Measurements from ENCODE around the gene PARD3.

Gene PARD3

GRCh38 chr10:34816085-34816496 lies 995 bp upstream of the PARD3 start:
- H3K4me3 Mint-ChIP-seq = peak overlapping the region; percentile 54 to 59
- no peaks in the 10 kb centered on the region for H3K36me3 Mint-ChIP-seq (ENCODE audit: insufficient read depth)
- no peak for ATAC-seq (replicated peaks)
- DNase-seq = no peak
- H3K27me3 Mint-ChIP-seq = peaks cover 46 to 68% of the 10 kb centered on the region in 2 donors
- no peak overlapping the region for H3K27ac Mint-ChIP-seq
- peaks cover 4 to 7% of the 10 kb centered on the region in 2 donors for H3K4me1 Mint-ChIP-seq (ENCODE audit: low read depth in 2 of 2)
- H3K9me3 Mint-ChIP-seq = no peaks in the 10 kb centered on the region

- Mint-ChIP-seq H3K9me3 (no peaks in the 10 kb centered on the region), H3K27me3 (peaks cover 48 to 78% of the 10 kb centered on the region in 2 donors)
Measured at GRCh38 chr10:34814913-34815184, 247 bp downstream of the PARD3 start.

GRCh38 chr10:34814223-34814912 lies 728 bp downstream of the PARD3 start:
- Mint-ChIP-seq H3K27ac (no peak overlapping the region), H3K4me1 (ENCODE audit: low read depth in 2 of 2) (peaks cover 4 to 7% of the 10 kb centered on the region in 2 donors), H3K27me3 (peaks cover 48 to 78% of the 10 kb centered on the region in 2 donors), H3K4me3 (peak overlapping the region in 1 of 2 donors; percentile 39), H3K9me3 (no peaks in the 10 kb centered on the region), H3K36me3 (ENCODE audit: insufficient read depth) (no peaks in the 10 kb centered on the region)
- DNase-seq = no peak
- ATAC-seq (replicated peaks) = no peak

More at GRCh38 chr10:34814913-34815184, 247 bp downstream of the PARD3 start:
- peaks cover 4 to 7% of the 10 kb centered on the region in 2 donors for H3K4me1 Mint-ChIP-seq (ENCODE audit: low read depth in 2 of 2)
- H3K4me3 Mint-ChIP-seq = no peak overlapping the region
- H3K36me3 Mint-ChIP-seq (ENCODE audit: insufficient read depth) = no peaks in the 10 kb centered on the region
- ATAC-seq (replicated peaks) (no peak), DNase-seq (no peak)
- H3K27ac Mint-ChIP-seq = no peak overlapping the region

DNA sequence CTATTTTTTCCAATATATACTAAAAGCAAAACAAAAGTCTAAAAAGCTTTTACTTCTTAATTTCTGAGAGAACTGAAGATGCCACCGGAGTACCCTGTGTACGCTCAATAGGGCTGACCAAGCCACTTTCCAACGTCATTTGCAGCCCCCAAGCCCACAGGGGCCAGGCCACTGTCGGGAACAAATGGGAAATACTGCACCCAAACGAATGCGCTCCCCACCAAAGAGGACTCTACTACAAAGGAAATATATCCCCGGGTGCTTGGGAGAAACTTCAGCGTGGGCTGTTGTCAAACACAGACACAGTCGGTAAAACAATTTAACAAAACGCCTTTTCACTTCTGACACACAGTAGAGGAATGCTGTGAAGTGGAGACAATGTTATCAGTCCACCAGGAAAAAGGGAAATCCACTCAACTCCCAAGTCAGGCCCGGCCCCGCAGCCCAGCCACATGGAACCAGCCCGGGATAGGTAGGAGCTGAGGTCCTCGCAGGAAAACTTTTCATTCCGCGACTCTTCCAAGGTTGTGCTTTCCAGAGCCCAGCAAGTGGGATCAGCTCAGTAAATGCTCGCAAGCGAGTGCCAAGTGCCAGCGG lies 1.4 kb downstream of the PARD3 start:
- Mint-ChIP-seq H3K27ac (no peak overlapping the region), H3K4me3 (peak overlapping the region; percentile 24 to 39), H3K9me3 (no peaks in the 10 kb centered on the region), H3K4me1 (ENCODE audit: low read depth in 2 of 2) (peaks cover 5 to 7% of the 10 kb centered on the region in 2 donors), H3K27me3 (peaks cover 48 to 82% of the 10 kb centered on the region in 2 donors), H3K36me3 (ENCODE audit: insufficient read depth) (no peaks in the 10 kb centered on the region)
- DNase-seq (no peak), ATAC-seq (replicated peaks) (no peak)

DNA sequence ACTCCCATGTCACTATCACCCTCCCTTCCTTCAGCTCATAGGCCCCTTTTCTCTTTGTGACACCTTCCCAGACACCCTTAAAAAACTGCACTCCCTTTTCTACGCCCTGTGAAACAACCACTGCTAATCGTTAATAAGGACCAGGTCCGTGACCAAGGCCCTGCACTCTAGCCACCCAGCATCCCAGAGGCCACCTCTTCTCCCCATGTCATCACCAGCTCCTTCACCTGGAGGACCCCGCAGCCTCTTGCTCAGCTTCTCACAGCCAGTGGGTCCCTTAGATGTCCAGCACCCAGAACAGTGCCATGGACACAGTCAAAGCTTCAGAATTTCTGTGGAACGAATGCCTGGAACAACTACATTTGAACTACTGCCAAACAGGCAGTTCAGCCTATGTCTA lies 2.3 kb downstream of the PARD3 start:
- no peaks in the 10 kb centered on the region for H3K36me3 Mint-ChIP-seq (ENCODE audit: insufficient read depth)
- H3K27ac Mint-ChIP-seq = no peak overlapping the region

DNA sequence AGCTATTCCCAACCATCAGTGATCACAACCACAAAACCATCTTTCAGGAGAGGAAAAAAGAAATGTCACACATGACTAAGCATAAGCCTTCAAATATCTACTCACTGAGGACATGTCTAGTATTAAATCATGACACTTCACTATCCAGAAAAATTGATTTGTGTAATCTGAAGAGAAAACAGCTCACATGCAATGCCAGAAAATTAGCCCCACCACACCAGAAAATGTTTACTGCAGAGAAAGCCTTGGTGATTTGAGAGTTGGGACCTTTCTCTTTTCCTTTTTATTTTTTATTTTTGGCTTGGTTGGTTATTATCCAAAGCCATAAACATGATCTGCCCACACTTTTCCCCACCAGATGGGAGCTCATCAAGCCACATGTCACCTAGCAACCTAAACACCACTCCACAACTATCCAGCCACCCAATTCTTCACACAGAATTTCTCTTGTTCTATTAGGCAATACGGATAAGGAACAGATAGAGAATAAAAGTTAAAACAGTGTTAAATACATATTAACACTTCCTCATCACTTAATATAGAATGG lies 3.1 kb downstream of the PARD3 start:
- H3K27ac Mint-ChIP-seq = no peak overlapping the region
- H3K36me3 Mint-ChIP-seq (ENCODE audit: insufficient read depth) = no peaks in the 10 kb centered on the region
- H3K27me3 Mint-ChIP-seq = peaks cover 47 to 70% of the 10 kb centered on the region in 2 donors
- H3K4me1 Mint-ChIP-seq (ENCODE audit: low read depth in 2 of 2) = peaks cover 5 to 7% of the 10 kb centered on the region in 2 donors
- DNase-seq (no peak), ATAC-seq (replicated peaks) (no peak)
- H3K4me3 Mint-ChIP-seq = no peak overlapping the region
- no peaks in the 10 kb centered on the region for H3K9me3 Mint-ChIP-seq

More for the DNA sequence above, 2.3 kb downstream of the PARD3 start:
- H3K9me3 Mint-ChIP-seq = no peaks in the 10 kb centered on the region
- H3K27me3 Mint-ChIP-seq = peaks cover 47 to 77% of the 10 kb centered on the region in 2 donors
- H3K4me1 Mint-ChIP-seq (ENCODE audit: low read depth in 2 of 2) = peaks cover 5 to 7% of the 10 kb centered on the region in 2 donors
- DNase-seq (no peak), ATAC-seq (replicated peaks) (no peak)
- no peak overlapping the region for H3K4me3 Mint-ChIP-seq

- no peak overlapping the region for H3K27ac Mint-ChIP-seq
- H3K9me3 Mint-ChIP-seq = no peaks in the 10 kb centered on the region
- H3K4me1 Mint-ChIP-seq (ENCODE audit: low read depth in 2 of 2) = peaks cover 1 to 3% of the 10 kb centered on the region in 2 donors
- no peak for ATAC-seq (replicated peaks)
- H3K27me3 Mint-ChIP-seq = peaks cover 42 to 63% of the 10 kb centered on the region in 2 donors
- DNase-seq = no peak
- no peak overlapping the region for H3K4me3 Mint-ChIP-seq
- H3K36me3 Mint-ChIP-seq (ENCODE audit: insufficient read depth) = no peaks in the 10 kb centered on the region
Measured at GRCh38 chr10:34811126-34811967, 3.7 kb downstream of the PARD3 start.

DNA sequence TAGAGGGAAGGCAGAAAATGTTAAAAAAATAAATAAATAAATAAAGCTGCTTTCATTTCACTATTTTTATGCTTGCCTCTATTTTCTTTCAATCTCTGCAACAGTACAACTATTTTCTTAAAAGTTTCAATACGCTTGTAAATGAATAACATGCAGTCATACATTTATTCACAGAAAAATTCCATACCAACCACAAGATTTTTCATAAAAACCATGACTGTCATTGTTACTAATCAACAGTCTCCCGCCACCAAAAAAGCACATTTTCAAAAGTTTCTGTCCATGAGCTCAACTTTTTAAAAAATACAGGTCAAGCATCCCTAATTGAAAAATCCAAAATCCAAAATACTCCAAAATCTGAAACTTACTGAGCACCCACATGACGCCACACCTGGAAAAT lies 5.3 kb downstream of the PARD3 start:
- DNase-seq = no peak
- Mint-ChIP-seq H3K4me3 (no peak overlapping the region), H3K36me3 (ENCODE audit: insufficient read depth) (peaks cover 3% of the 10 kb centered on the region), H3K4me1 (ENCODE audit: low read depth in 2 of 2) (peaks cover 0 to 1% of the 10 kb centered on the region in 2 donors), H3K9me3 (no peaks in the 10 kb centered on the region), H3K27me3 (peaks cover 37 to 55% of the 10 kb centered on the region in 2 donors), H3K27ac (no peak overlapping the region)
- ATAC-seq (replicated peaks) = no peak

- no peak overlapping the region for H3K27ac Mint-ChIP-seq
- peaks cover 0 to 1% of the 10 kb centered on the region in 2 donors for H3K4me1 Mint-ChIP-seq (ENCODE audit: low read depth in 2 of 2)
- H3K9me3 Mint-ChIP-seq = no peaks in the 10 kb centered on the region
- no peak for DNase-seq
- no peak for ATAC-seq (replicated peaks)
- H3K4me3 Mint-ChIP-seq = no peak overlapping the region
- H3K36me3 Mint-ChIP-seq (ENCODE audit: insufficient read depth) = peaks cover 4% of the 10 kb centered on the region
- H3K27me3 Mint-ChIP-seq = peaks cover 37 to 55% of the 10 kb centered on the region in 2 donors
Measured at GRCh38 chr10:34808801-34809745, 6.0 kb downstream of the PARD3 start.

DNA sequence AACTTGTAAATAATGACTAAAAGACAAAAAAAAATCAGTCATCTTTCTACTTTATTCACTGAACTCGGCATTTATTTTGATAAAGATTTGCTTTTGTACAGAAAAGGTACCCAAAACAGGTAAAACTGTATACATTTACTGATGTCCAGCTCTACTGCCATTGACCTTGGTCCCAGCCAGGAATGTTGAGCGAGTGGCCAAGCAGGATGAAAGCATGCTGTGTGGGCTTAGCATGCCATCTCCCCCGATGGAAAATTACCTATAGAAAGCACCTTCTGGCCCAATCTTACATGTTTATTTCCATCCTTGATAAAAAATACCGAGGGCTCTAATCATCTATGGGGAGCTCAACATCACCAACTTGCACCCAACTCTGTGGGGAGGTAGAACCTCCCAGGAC lies 6.8 kb downstream of the PARD3 start:
- H3K36me3 Mint-ChIP-seq (ENCODE audit: insufficient read depth) = peaks cover 4% of the 10 kb centered on the region
- H3K27ac Mint-ChIP-seq = no peak overlapping the region
- no peak for ATAC-seq (replicated peaks)
- no peak for DNase-seq
- no peaks in the 10 kb centered on the region for H3K9me3 Mint-ChIP-seq
- peaks cover 0 to 1% of the 10 kb centered on the region in 2 donors for H3K4me1 Mint-ChIP-seq (ENCODE audit: low read depth in 2 of 2)
- H3K27me3 Mint-ChIP-seq = peaks cover 31 to 50% of the 10 kb centered on the region in 2 donors
- H3K4me3 Mint-ChIP-seq = no peak overlapping the region

DNA sequence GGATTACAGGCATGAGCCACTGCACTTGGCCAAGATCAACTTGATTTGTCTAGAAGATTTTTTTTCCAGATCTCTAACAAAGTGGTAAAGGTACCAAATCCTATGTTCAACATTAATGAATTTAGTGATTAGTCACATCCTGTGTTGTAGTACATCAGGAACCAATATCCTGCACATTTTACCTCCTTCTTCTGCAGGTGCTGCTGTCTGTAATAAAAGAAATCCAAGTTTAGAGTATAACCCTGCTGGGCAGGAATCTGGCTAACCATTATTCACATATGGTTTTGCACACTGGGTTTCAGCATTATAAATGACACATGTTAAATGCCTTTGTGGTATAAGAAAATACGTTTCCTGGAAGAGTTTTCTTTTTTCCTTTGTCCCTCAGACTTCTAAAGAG lies 10.8 kb downstream of the PARD3 start:
- H3K4me3 Mint-ChIP-seq = no peak overlapping the region
- ATAC-seq (replicated peaks) (no peak), DNase-seq (no peak)
- H3K9me3 Mint-ChIP-seq = no peaks in the 10 kb centered on the region
- H3K36me3 Mint-ChIP-seq (ENCODE audit: insufficient read depth) = peaks cover 4% of the 10 kb centered on the region
- peaks cover 0 to 1% of the 10 kb centered on the region in 2 donors for H3K4me1 Mint-ChIP-seq (ENCODE audit: low read depth in 2 of 2)
- peaks cover 10 to 14% of the 10 kb centered on the region in 2 donors for H3K27me3 Mint-ChIP-seq
- no peak overlapping the region for H3K27ac Mint-ChIP-seq

DNA sequence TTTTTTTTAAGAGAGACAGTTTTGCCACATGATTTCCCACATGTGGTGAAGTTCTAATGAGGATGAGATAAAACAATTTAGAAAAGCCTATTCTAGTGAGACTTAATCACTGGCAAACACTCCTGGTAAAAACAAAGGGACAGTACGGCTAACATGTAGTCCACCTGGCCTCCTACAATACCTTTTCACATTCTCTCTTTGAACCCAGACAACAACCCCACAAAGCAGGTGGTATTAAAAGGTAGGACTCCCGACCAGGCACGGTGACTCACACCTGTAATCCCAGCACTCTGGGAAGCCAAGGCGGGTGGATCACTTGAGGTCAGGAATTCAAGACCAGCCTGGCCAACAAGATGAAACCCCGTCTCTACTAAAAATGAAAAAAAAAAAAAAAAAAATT lies 12.4 kb downstream of the PARD3 start:
- H3K36me3 Mint-ChIP-seq (ENCODE audit: insufficient read depth) = peaks cover 4% of the 10 kb centered on the region
- no peaks in the 10 kb centered on the region for H3K4me1 Mint-ChIP-seq (ENCODE audit: low read depth in 2 of 2)
- peaks cover 0 to 2% of the 10 kb centered on the region in 2 donors for H3K9me3 Mint-ChIP-seq
- ATAC-seq (replicated peaks) (no peak), DNase-seq (no peak)
- peaks cover 2 to 12% of the 10 kb centered on the region in 2 donors for H3K27me3 Mint-ChIP-seq
- H3K4me3 Mint-ChIP-seq = no peak overlapping the region
- H3K27ac Mint-ChIP-seq = no peak overlapping the region

Measured in effector memory CD8-positive, alpha-beta T cell (primary cell).